H54 (cell line): ENCODE data around the gene YTHDC2.

ENCODE experiments used
- DNase-seq: peaks from one replicate; pipeline ENCODE4 v3.0.0; 2011; ENCODE audit warnings: low spot score, mixed read lengths; ENCODE audit not compliant: insufficient read length
- FAIRE-seq: peaks from 3 replicates; lab custom pipeline; 2011; peaks lifted over from hg19 to GRCh38; lab: Jason Lieb, UNC
- POLR2A ChIP-seq: IDR thresholded peaks from 2 replicates; pipeline ENCODE4 v1.6.1; 2011; ENCODE audit warnings: low read depth, mild to moderate bottlenecking, low read length

Gene YTHDC2

GRCh38 chr5:113606298-113607134 lies 93.0 kb downstream of the YTHDC2 start:
- FAIRE-seq (peak; percentile 93), DNase-seq (peak; percentile 26)
- no peak for TF ChIP-seq POLR2A

GRCh38 chr5:113607361-113607760 lies 93.9 kb downstream of the YTHDC2 start:
- FAIRE-seq (no peak), DNase-seq (no peak)
- no peak for TF ChIP-seq POLR2A

- FAIRE-seq (no peak), DNase-seq (no peak)
- TF ChIP-seq POLR2A: no peak
These were observed 94.7 kb downstream of the YTHDC2 start for GRCh38 chr5:113608113-113608596.

- peak; percentile 26 for DNase-seq
- peak; percentile 62 for FAIRE-seq
- no peak for TF ChIP-seq POLR2A
These were observed 98.6 kb downstream of the YTHDC2 start for GRCh38 chr5:113612060-113612496.

- TF ChIP-seq POLR2A: no peak
- FAIRE-seq (no peak), DNase-seq (no peak)
These were observed 100.7 kb downstream of the YTHDC2 start for GRCh38 chr5:113614191-113614590.

GRCh38 chr5:113615708-113616107 lies 102.2 kb downstream of the YTHDC2 start:
- DNase-seq (no peak), FAIRE-seq (no peak)
- TF ChIP-seq POLR2A: no peak

GRCh38 chr5:113617191-113617796 lies 103.8 kb downstream of the YTHDC2 start:
- TF ChIP-seq POLR2A: no peak
- FAIRE-seq (no peak), DNase-seq (no peak)

GRCh38 chr5:113632996-113633395 lies 119.5 kb downstream of the YTHDC2 start:
- TF ChIP-seq POLR2A: no peak

GRCh38 chr5:113634957-113635356 lies 121.5 kb downstream of the YTHDC2 start:
- DNase-seq (no peak), FAIRE-seq (no peak)
- TF ChIP-seq POLR2A: no peak

More at GRCh38 chr5:113632996-113633395, 119.5 kb downstream of the YTHDC2 start:
- DNase-seq: no peak
- no peak for FAIRE-seq

GRCh38 chr5:113641715-113642114 lies 128.2 kb downstream of the YTHDC2 start:
- no peak for FAIRE-seq
- TF ChIP-seq POLR2A: no peak
- no peak for DNase-seq
